Activated CD8-positive, alpha-beta memory T cell treated with anti-CD3 and anti-CD28 coated beads, Interleukin-2, amount 50 U/mL, for 24 hours (primary cell): Measurements from ENCODE around the gene JAKMIP2.

ENCODE experiments used
- DNase-seq: peaks from one replicate; pipeline ENCODE4 v3.0.0-alpha.2; 2020; ENCODE audit errors: extremely low read depth

Gene JAKMIP2

DNA sequence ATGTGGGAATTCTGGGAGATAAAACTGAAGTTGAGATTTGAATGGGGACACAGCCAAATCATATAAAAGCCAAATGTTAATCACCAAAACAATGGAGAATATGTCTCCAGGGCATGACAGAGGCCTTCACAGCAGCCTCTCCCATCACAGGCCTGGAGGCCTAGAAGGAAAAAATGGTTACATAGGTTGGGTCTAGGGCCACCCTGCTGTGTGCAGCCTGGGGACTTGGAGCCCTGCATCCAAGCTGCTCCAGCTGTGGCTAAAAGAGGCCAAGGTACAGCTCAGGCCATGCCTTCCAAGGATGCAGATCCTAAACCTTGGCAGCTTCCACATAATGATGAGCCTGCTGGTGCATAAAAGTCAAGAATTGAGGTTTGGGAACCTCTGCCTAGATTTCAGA is 85.1 kb downstream of the JAKMIP2 start:
- no peak for DNase-seq

DNA sequence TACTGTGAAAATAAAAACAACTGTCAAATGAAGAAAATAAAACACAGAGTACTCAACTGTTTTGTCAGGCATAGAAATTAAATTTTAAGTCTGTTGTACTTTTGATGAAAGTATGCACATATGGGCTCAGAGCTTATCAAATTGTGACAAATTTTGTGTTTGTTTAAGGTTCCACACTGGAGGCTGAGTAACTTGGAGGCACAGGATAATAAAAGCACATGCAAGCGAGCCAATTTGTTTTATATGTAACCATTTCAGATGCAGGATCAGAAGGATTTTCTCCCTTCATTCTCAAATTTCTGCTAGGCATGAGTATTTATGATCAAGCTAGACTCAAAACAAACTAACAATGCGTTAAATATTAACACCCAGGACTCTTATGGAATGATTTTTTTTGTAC is 87.8 kb downstream of the JAKMIP2 start:
- no peak for DNase-seq

- DNase-seq, result no peak
Observed at GRCh38 chr5:147693233-147693632, 89.3 kb downstream of the JAKMIP2 start.

DNA sequence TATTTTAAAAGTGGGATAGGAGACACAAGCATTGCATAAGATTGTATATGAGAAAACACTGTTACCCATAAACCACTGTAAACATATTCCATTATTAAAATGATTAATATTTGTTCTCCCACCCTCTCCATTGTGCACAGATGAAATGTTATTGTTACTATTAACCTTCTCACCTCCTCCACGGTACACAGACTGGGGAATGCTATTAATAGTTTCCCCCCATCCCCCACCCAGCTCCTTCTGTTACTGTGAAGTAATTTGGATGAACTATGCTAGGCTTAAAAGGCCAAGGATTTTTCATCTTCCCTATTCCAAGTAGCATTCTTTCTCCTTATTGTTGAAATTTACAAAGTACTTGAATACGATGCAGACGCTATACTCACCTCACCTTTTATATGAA is 91.4 kb downstream of the JAKMIP2 start:
- DNase-seq, result no peak

- no peak for DNase-seq
Observed at GRCh38 chr5:147690595-147690994, 91.9 kb downstream of the JAKMIP2 start.

DNA sequence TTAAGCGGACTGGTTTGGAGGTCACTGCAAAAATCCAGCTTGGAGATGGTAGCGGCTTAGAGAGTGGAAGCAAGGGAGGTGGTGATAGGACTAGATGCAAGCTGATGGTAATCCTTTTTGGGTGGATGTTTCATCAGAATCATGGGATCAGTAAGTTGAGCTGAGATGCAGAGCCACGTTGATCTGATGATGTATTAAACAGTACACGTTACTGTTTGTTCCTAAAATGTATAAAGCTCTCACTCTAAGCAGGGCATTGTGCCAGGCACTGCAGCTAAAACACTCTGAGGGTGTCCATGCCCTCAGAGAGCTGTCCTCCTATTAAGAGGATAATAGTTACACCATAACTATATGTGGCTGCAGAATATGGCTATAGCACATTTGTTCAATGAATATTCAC is 93.1 kb downstream of the JAKMIP2 start:
- no peak for DNase-seq

DNA sequence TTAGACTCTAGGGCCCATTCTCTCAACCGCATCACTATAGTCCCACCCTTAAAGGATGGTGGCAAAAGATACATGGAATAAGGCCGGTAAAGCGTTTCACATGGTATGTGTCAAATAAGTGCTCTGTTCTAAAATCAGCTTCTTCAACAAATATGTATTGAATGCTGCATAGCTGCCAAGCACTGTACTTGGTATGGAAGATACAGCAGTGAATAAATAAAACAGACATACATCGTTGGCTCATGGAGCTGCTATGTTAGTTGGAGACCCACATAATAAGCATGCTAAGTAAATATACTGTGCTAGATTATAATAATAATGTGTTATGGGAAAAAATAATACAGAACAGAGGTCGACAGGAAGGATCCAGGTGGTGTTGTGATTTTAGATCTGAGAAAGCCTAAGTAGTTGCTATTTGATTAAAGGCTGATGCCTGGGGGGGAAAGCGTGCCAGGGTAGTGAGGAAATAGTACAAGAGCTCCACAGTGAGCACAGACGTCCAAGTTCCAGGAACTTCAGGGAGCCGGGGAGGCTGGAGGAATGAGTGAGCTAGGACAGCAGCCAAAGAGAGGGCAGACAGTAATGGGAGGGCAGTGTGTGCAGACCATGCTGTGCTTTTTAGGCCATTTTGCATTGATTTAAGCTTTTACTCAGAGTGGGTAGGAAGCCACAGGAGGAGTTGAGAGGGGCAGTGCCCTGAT is 93.7 kb downstream of the JAKMIP2 start:
- DNase-seq, result no peak

DNA sequence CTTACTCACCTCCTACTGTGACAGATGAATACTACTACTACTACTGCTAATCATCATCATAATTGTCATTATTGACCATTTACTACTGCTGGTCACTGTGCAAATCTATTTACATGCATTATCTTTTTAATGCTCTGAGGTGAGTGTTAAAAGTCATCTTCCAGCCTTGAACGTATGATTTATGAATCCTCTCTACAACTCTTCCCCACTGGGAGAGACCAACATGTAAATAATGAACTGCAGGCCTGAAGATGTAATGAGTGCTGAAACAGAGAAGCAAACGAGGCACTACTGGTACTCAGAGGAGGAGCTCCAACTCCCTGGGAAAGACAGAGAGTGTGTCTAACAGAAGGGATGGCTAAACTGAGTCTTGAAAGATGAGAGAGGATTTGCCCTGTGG is 95.4 kb downstream of the JAKMIP2 start:
- DNase-seq, result no peak

GRCh38 chr5:147686421-147686820 is 96.1 kb downstream of the JAKMIP2 start:
- no peak for DNase-seq

- no peak for DNase-seq
Observed at GRCh38 chr5:147685993-147686392, 96.5 kb downstream of the JAKMIP2 start.

DNA sequence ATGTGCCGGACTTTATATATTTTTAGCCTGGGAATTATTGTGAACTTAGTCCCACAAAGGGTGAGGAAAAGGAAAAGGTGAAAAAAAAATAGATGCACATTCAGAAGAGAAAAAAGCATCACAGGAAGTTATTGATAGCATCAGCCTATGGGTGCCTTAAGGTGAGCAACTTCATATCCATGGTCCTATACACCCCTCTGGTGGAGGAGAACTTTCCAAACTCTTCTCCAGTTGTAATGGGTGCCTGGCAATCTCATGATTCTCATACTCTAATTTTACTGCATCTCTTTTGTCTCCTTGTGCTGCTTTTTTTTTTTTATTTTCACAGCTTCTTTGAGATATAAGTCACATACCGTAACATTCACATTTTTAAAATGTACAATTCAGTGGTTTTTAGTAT is 107.4 kb downstream of the JAKMIP2 start:
- no peak for DNase-seq

- no peak for DNase-seq
Observed at GRCh38 chr5:147674411-147674810, 108.1 kb downstream of the JAKMIP2 start.

GRCh38 chr5:147673791-147674190 is 108.7 kb downstream of the JAKMIP2 start:
- no peak for DNase-seq

DNA sequence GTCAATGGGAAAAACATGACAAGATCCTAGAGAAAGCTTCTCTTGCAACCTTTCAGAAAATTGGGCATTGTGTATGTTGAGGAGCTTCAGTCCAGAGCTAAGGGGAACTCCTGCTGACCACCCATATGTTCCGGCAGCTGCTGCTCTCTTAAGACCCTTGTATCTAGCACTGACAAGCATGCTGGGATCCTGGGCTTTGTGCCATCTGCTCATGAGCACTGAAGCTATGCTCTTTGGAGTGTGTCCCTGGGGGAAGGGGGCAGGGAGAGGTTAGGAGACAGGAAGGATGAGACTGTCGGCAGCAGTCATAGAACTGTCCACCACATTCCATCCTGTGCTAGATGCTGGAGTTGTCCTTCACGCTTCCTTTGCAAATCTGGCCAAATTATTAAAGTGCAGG is 109.3 kb downstream of the JAKMIP2 start:
- no peak for DNase-seq

DNA sequence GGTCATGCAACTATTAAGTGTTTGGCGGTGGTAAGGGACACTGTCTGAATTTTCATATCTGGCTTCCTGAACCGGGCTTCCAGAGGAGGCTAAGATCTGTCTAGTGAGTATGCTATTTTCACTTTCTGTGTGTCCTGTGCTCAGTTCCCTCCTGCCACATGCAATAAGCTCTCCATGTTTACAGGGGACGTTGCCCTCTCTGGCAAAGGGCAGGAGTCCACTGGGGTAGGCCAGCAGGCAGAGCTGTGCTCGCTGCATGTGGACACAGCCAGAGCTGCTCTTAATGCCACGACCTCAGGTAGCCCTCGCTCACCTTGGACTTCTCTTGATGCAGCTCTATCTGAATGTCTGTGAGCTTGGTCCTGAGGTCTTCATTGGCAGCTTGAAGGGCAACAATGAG is 111.2 kb downstream of the JAKMIP2 start:
- DNase-seq, result no peak

DNA sequence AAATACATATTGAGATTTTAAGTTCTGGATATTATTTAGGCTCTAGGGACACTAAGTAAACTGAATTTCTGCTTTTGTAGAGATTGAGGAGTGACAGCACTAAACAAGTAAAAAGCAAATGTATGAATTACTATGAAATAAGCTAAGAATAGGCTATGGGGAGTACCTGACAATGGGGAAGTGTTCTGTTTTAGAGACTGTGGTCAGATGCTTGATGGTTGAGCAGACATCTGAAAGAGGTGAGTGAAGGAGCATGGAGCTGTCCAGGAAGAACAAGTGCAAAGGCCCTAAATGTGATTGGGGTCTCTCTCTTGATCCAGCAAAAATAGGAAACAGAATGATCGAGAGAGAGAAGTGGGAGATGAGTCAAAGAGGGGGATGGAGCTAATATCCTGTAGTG is 111.7 kb downstream of the JAKMIP2 start:
- DNase-seq, result no peak

DNA sequence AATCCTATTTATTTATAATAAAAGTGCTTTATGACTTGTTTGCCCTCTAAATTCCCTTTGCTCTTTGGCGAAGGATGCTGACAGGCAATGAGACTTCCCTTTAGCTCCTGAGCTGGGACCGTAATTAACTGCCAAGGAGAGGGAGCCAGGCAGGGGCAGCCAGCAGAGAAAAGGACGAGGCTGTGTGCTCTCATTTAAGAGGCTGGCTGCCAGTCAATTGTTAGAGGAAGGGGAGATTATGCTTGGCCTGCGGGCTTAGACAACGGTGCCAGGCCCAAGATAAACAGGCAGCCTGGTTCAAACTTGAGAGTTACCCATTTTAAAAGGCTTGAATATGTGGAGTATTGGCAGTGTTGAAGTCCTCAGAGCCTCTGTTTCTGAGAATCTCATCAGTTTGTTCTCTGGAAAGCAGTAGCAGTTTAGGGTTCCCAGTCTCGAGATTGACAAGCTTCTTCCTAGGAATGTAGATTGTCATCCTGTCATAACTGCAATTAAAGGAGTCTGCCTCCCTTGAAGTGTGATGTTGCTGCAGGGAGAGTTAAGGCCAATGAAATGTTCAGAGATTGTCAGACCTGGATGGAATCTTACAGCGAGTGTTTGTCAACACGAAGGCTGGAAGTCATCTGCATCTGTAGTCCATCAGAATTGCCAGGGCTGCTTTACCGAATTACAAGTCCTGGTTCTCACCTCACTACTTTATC is 113.2 kb downstream of the JAKMIP2 start:
- DNase-seq, result no peak

DNA sequence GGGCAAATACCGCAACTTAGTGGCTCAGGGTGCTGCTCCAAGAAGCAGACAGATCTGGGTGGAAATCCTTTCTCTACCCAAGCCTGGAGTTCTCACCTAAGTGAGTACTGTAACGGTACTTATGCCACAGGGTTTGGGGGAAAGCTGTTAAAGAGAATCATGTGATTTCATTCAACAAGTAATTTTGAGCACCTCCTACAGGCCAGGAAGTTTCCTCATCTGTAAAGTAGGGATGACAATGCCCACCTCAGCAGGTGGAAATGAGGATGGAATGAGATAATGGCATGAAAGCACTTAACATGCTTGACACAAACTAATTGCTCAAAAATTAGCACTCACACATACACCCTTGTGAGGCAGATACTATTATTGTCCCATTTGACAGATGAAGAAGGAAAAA is 114.1 kb downstream of the JAKMIP2 start:
- no peak for DNase-seq

DNA sequence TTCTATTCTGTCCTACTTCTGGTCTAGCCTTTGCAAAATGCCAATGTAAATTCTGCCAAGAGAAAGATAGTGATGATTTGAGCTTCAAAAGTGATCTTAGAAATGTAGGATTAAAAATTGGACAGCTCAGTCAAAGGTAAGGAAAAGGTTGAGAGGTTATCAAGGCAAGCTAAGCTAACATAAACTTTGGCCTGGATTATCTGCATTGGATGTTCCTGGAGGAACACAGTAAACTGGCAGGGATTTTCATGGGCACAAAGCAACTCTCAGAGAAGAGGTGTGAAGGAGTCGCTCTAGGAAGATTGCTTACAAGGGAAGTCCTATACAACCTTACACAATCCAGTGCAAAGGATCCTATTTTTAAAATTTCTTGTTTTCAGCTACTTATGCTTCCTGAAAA is 115.2 kb downstream of the JAKMIP2 start:
- DNase-seq, result no peak

DNA sequence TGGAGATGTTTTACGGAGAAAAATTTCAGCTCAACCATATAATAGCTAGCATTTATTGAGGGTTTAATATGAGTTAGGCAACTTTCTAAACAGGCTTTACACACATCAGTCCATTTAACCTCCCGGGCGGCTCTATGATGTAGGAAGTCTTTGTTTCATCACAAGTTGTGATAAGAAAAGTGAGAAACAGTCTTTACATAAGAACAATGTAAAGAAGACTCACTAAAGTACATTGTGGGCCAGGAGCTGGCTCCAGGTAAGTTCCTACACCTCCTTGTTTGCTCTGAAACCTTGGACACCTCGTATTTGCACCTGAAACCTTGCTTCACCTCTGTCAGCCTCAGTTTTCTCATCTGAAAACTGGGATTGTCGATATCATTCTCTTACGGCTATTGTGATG is 116.1 kb downstream of the JAKMIP2 start:
- DNase-seq, result no peak

DNA sequence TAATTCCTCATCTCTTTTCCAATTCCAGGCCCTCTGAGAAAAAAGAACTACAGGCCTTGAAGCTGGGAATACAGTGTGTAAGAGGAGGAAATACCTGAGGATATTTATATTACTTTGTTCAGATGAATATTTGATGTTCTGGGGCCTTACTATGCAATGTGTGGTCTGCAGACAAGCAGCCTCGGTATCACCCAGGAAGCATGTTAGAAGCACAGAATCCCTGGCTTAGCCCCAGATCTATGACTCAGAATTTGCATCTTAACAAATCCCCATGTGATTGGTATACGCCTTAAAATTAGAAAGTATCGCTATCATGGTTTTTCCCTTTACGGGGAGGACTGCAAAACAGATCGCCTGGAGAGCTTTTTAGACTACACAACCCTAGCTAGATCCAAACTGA is 121.0 kb downstream of the JAKMIP2 start:
- DNase-seq, result no peak

GRCh38 chr5:147659166-147659929 is 123.2 kb downstream of the JAKMIP2 start:
- DNase-seq, result no peak
